Measurements from ENCODE around the gene GALNTL6. TPM values are rescaled to one million over a fixed set of nuclear protein-coding genes. Genes with fewer than 3 reads are reported as not detected.

GALNTL6 gene
- total RNA-seq, 4 donors from 2014 or later, result 0.26 to 4.0 (median 1.5) TPM; not detected in 1

DNA sequence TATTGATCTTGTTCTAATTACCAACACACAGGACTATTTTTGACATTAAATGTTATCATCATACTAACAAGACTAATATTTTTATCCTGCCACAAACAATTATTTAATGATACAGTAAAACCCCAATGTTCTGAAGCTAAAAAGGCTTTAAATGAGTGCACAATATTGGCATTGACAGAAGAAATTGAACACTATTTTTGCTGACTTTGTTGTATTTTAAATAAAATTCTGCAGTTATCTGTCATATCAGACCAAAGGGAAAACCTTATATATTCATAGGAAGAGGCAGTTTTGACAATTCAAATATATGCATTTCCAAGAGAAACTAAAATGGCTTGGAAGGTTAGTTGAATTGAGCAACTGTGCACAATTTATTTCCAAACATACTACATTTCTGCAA, 957.6 kb downstream of the GALNTL6 start:
- Histone ChIP-seq H3K4me3 (no peak overlapping the region), H3K27me3 (no peaks in the 10 kb centered on the region), H3K36me3 (no peaks in the 10 kb centered on the region), H3K4me1 (no peaks in the 10 kb centered on the region), H3K9me3 (no peaks in the 10 kb centered on the region), H3K27ac (no peak overlapping the region)
- TF ChIP-seq POLR2AphosphoS5 (IDR thresholded peaks at IDR 0.05) (no peak), EP300 (IDR thresholded peaks at IDR 0.05) (no peak), POLR2A (IDR thresholded peaks at IDR 0.05) (no peak)
- TF ChIP-seq, protein P1, sequence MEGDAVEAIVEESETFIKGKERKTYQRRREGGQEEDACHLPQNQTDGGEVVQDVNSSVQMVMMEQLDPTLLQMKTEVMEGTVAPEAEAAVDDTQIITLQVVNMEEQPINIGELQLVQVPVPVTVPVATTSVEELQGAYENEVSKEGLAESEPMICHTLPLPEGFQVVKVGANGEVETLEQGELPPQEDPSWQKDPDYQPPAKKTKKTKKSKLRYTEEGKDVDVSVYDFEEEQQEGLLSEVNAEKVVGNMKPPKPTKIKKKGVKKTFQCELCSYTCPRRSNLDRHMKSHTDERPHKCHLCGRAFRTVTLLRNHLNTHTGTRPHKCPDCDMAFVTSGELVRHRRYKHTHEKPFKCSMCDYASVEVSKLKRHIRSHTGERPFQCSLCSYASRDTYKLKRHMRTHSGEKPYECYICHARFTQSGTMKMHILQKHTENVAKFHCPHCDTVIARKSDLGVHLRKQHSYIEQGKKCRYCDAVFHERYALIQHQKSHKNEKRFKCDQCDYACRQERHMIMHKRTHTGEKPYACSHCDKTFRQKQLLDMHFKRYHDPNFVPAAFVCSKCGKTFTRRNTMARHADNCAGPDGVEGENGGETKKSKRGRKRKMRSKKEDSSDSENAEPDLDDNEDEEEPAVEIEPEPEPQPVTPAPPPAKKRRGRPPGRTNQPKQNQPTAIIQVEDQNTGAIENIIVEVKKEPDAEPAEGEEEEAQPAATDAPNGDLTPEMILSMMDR (IDR thresholded peaks at IDR 0.05), result no peak
- no peak for DNase-seq (ENCODE audit: low spot score in 2 of 2)

DNA sequence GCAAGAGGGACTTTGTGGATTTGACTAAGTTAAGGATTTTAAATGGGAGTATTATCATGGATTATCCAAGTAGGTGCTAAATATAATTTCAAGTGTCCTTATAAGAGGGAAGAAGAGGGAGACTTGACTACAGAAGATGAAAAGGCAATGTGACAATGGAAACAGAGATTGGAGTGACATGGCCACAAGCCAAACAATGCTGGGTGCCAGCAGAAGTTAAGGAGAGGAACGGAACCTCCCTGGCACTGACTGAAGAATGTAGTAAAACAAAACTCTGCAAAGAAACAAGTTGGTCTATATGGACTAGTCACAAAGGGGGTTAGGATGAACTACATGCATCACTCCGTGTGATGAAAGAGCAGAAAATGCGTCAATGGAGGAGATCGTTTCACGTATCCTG, 959.6 kb downstream of the GALNTL6 start:
- WGBS, result 67% methylated on average over 5 of the region's 5 CpGs
- no peak overlapping the region for H3K4me3 ChIP-seq
- H3K27me3 ChIP-seq, result no peaks in the 10 kb centered on the region
- no peak for DNase-seq (ENCODE audit: low spot score in 2 of 2)
- H3K36me3 ChIP-seq, result no peaks in the 10 kb centered on the region
- TF ChIP-seq EP300 (IDR thresholded peaks at IDR 0.05) (no peak), POLR2AphosphoS5 (IDR thresholded peaks at IDR 0.05) (no peak), POLR2A (IDR thresholded peaks at IDR 0.05) (no peak)
- TF ChIP-seq, protein P1 (IDR thresholded peaks at IDR 0.05), result no peak
- H3K4me1 ChIP-seq, result no peaks in the 10 kb centered on the region
- no peak overlapping the region for H3K27ac ChIP-seq
- H3K9me3 ChIP-seq, result no peaks in the 10 kb centered on the region

DNA sequence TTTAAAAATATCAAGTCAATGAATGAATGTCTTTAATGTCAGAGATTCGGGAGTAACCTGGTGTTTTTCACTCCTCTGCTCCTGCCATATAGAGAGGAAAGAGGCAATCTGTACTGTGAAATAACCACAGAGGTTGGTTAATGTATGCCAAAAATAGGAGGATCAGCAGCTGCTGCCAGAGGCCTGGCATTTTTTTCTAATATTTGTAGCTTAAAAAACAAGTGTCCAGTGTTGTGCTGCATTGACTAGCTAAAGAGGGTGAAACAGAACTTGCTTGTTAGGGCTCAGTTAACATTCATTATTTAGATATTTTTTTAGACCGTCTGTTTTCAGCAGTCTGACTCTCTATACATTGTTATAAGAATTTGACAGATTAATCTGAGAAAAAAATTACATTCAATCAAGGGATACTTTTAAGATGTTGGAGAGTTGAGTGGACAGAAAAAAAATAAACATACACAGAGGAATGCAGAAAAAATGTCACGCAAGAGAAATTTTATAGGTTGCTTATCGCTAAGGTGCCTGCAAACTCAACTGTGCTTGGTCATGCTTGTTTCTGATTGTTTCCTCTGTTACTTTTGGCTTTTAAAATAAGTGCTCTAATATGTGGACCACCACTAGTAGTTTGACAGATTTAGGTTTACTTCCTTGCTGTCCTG, 963.1 kb downstream of the GALNTL6 start:
- Histone ChIP-seq H3K27ac (no peak overlapping the region), H3K9me3 (no peaks in the 10 kb centered on the region), H3K4me1 (no peaks in the 10 kb centered on the region), H3K4me3 (no peak overlapping the region), H3K27me3 (no peaks in the 10 kb centered on the region), H3K36me3 (no peaks in the 10 kb centered on the region)
- no peak for DNase-seq (ENCODE audit: low spot score in 2 of 2)
- 70% methylated on average over 4 of the region's 4 CpGs for WGBS
- TF ChIP-seq EP300 (IDR thresholded peaks at IDR 0.05), result no peak
- TF ChIP-seq POLR2A (IDR thresholded peaks at IDR 0.05), result no peak
- TF ChIP-seq, protein P1 (IDR thresholded peaks at IDR 0.05), result no peak
- TF ChIP-seq POLR2AphosphoS5 (IDR thresholded peaks at IDR 0.05), result no peak

DNA sequence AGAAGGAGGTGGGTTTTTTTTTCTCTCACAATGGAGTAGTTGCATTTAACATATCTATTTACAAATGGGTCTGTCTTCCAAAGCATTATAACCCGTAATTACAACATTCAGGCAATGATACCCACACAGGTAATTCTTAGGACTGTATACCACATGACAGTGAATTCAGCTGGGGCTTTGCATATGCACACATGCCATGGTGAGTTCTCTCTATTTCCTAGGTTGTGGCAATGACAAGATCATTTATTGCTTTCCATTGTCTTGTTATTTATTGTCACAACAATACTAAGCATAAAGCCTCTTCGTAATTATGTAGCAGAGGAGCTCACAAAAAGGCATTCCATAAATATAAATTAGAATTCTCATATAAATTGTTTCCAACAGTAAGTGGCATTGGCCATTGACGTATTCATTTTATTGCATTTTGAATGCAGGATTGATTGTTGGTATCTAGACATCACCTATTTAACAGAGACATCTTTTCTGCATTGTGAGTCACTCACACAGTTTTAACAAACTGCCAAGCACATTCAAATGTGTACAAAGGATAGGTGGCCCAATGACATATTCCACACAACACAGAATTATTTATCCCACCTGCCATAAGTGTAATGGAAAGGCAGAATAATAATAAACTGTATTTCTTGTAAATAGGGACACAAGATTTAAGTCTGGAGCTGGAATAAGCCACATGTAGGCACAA, 964.7 kb downstream of the GALNTL6 start:
- H3K27ac ChIP-seq, result no peak overlapping the region
- H3K27me3 ChIP-seq, result no peaks in the 10 kb centered on the region
- no peaks in the 10 kb centered on the region for H3K36me3 ChIP-seq
- no peak for DNase-seq (ENCODE audit: low spot score in 2 of 2)
- WGBS, result 84% methylated on average over 3 of the region's 3 CpGs
- H3K9me3 ChIP-seq, result no peaks in the 10 kb centered on the region
- no peaks in the 10 kb centered on the region for H3K4me1 ChIP-seq
- no peak overlapping the region for H3K4me3 ChIP-seq
- TF ChIP-seq POLR2AphosphoS5 (IDR thresholded peaks at IDR 0.05) (no peak), EP300 (IDR thresholded peaks at IDR 0.05) (no peak), POLR2A (IDR thresholded peaks at IDR 0.05) (no peak)
- TF ChIP-seq, protein P1 (IDR thresholded peaks at IDR 0.05), result no peak

DNA sequence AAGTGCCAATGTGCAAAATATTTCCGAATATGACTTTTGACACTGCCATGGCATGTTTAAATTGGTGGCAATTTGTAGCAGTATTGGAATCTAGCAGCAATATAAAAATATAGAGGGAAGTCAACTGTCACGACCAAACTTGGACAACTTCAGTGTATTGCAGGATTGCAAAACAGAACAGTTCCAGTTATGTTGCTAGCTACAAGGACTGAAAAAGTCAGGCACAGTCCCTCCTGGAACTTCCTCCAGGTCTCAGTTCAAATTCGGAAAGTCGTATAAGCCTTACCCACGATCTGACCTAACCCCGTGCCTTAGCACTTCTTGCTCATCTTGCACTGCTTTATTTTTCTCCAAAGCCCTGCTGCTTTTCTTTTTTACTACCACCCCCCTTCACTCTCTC, 965.4 kb downstream of the GALNTL6 start:
- H3K27me3 ChIP-seq, result no peaks in the 10 kb centered on the region
- no peak for DNase-seq (ENCODE audit: low spot score in 2 of 2)
- H3K4me3 ChIP-seq, result no peak overlapping the region
- no peaks in the 10 kb centered on the region for H3K4me1 ChIP-seq
- 53% methylated on average over 6 of the region's 6 CpGs for WGBS
- H3K27ac ChIP-seq, result no peak overlapping the region
- no peaks in the 10 kb centered on the region for H3K36me3 ChIP-seq
- no peaks in the 10 kb centered on the region for H3K9me3 ChIP-seq
- TF ChIP-seq, protein P1 (IDR thresholded peaks at IDR 0.05), result no peak
- TF ChIP-seq POLR2AphosphoS5 (IDR thresholded peaks at IDR 0.05), result no peak
- TF ChIP-seq EP300 (IDR thresholded peaks at IDR 0.05), result no peak
- TF ChIP-seq POLR2A (IDR thresholded peaks at IDR 0.05), result no peak

Data from suprapubic skin (tissue), 4 donors.